CD14-positive monocyte (primary cell): ENCODE results near the gene NTRK2. TPM values are rescaled to one million over a fixed set of nuclear protein-coding genes. Genes with fewer than 3 reads are reported as not detected.
A peak's percentile ranks its signal among the peaks of the same experiment; 100 is the strongest.

ENCODE experiments used
- DNase-seq, 3 donors: peaks; one replicate each; pipeline ENCODE4 v3.0.0-alpha.2; 2011 to 2022
- H2AFZ ChIP-seq: 2 replicates; pipeline ENCODE4 v1.6.0; 2012; ENCODE audit warnings: mild to moderate bottlenecking, low read depth, low read length, inconsistent platforms; ENCODE audit not compliant: insufficient read depth, poor library complexity, severe bottlenecking
- H3K27ac ChIP-seq, 2 donors: 1 replicate in 1 of 2; 2 replicates in 1 of 2; pipeline ENCODE4 v1.5.1; 2012 to 2013; ENCODE audit warnings: low read length in 2 of 2, control low read depth in 1 of 2, inconsistent platforms in 1 of 2, low read depth in 1 of 2, mild to moderate bottlenecking in 1 of 2
- H3K27me3 ChIP-seq, 2 donors: one replicate each; pipeline versions ENCODE4 v1.6.0 to v1.6.1; 2011 to 2013; ENCODE audit warnings: low read length in 2 of 2; ENCODE audit not compliant: control insufficient read depth in 2 of 2, insufficient read depth in 2 of 2
- H3K36me3 ChIP-seq, 2 donors: replicated peaks in 1 of 2; 1 replicate in 1 of 2; 2 replicates in 1 of 2; pipeline versions ENCODE4 v1.5.1 to v1.6.1; 2012 to 2013; ENCODE audit warnings: low read length in 2 of 2, control low read depth in 1 of 2, inconsistent platforms in 1 of 2, mild to moderate bottlenecking in 1 of 2; ENCODE audit not compliant: insufficient read depth in 2 of 2, control insufficient read depth in 1 of 2
- H3K4me1 ChIP-seq, 2 donors: 1 replicate in 1 of 2; 2 replicates in 1 of 2; pipeline versions ENCODE4 v1.5.1 to v1.6.1; 2012 to 2013; ENCODE audit warnings: low read length in 2 of 2, control low read depth in 1 of 2, inconsistent platforms in 1 of 2, mild to moderate bottlenecking in 1 of 2, moderate library complexity in 1 of 2; ENCODE audit not compliant: insufficient read depth in 2 of 2, control insufficient read depth in 1 of 2
- H3K4me2 ChIP-seq: replicated peaks from 2 replicates; pipeline ENCODE3; 2012; ENCODE audit warnings: low read length, moderate library complexity, mild to moderate bottlenecking; ENCODE audit not compliant: poor library complexity, severe bottlenecking; ENCODE audit errors: extremely low read depth
- H3K4me3 ChIP-seq, 3 experiments: fragments of 200-600 bp in 1 of 3; sonication (generic) in 1 of 3; replicated peaks in 1 of 3; 1 replicate in 2 of 3; 2 replicates in 1 of 3; pipeline ENCODE4 v1.5.1; 2011 to 2013; ENCODE audit warnings: low read length in 3 of 3, mild to moderate bottlenecking in 3 of 3, control low read depth in 2 of 3, low read depth in 2 of 3, inconsistent platforms in 1 of 3, moderate library complexity in 1 of 3
- H3K79me2 ChIP-seq: 2 replicates; pipeline ENCODE4 v1.6.0; 2012; ENCODE audit warnings: mild to moderate bottlenecking, control low read depth, inconsistent platforms, low read length, moderate library complexity; ENCODE audit not compliant: insufficient read depth
- H3K9ac ChIP-seq: 2 replicates; pipeline ENCODE4 v1.6.0; 2017; ENCODE audit warnings: low read length, mild to moderate bottlenecking; ENCODE audit not compliant: insufficient read depth, poor library complexity, severe bottlenecking
- H3K9me3 ChIP-seq, 2 donors: replicated peaks in 1 of 2; 1 replicate in 1 of 2; 2 replicates in 1 of 2; pipeline versions ENCODE4 v1.5.1 to v1.6.1; 2012 to 2013; ENCODE audit warnings: low read length in 2 of 2, control low read depth in 1 of 2; ENCODE audit not compliant: control insufficient read depth in 1 of 2, insufficient read depth in 1 of 2
- H4K20me1 ChIP-seq: 2 replicates; pipeline ENCODE4 v1.6.0; 2012; ENCODE audit warnings: mild to moderate bottlenecking, low read length, control low read depth, moderate library complexity; ENCODE audit not compliant: insufficient read depth
- H3K27ac Mint-ChIP-seq, 7 donors: one replicate each; pipeline ENCODE4 v1.8.0; 2020; ENCODE audit warnings: mild to moderate bottlenecking in 7 of 7, mixed read lengths in 7 of 7, moderate library complexity in 6 of 7, inconsistent platforms in 2 of 7
- H3K27me3 Mint-ChIP-seq, 3 donors: one replicate each; pipeline ENCODE4 v1.8.0; 2021 to 2022; ENCODE audit warnings: low read depth in 3 of 3, mild to moderate bottlenecking in 3 of 3, mixed read lengths in 3 of 3, moderate library complexity in 3 of 3, inconsistent platforms in 1 of 3
- H3K36me3 Mint-ChIP-seq, 2 donors: one replicate each; pipeline ENCODE4 v1.8.0; 2020; ENCODE audit warnings: mixed read lengths in 2 of 2, inconsistent platforms in 1 of 2, mild to moderate bottlenecking in 1 of 2
- H3K4me1 Mint-ChIP-seq: one replicate; pipeline ENCODE4 v1.8.0; 2020; ENCODE audit warnings: mild to moderate bottlenecking, mixed read lengths
- H3K4me3 Mint-ChIP-seq, 2 donors: one replicate each; pipeline ENCODE4 v1.8.0; 2020; ENCODE audit warnings: mild to moderate bottlenecking in 2 of 2, mixed read lengths in 2 of 2, moderate library complexity in 1 of 2
- H3K9me3 Mint-ChIP-seq, 7 donors: one replicate each; pipeline ENCODE4 v1.8.0; 2020 to 2022; ENCODE audit warnings: mixed read lengths in 7 of 7, mild to moderate bottlenecking in 6 of 7, moderate library complexity in 6 of 7, inconsistent platforms in 2 of 7
- WGBS: methylation state at CpG from one replicate; pipeline ENCODE4 v1.1.5; 2013; ENCODE audit warnings: missing lambda C conversion rate; ENCODE audit not compliant: insufficient coverage; 5-methylcytosine and 5-hydroxymethylcytosine counted together
- intact Hi-C, 2 donors: fragments of 100-400 bp; cut with micrococcal nuclease; formaldehyde crosslinking; loops; one replicate each; pipeline versions ENCODE4 v1.15.0 to v1.15.1; 2023
- polyA plus RNA-seq, 3 donors: library from polyadenylated mRNA; depleted of rRNA in 1 of 3; unstranded in 2 of 3; stranded (reverse) in 1 of 3; fragments of 300-500 nt in 2 of 3; fragments of >200 nt in 1 of 3; fragmentation: Illumina TruSeq in 2 of 3; gene quantifications; 1 replicate in 2 of 3; 2 replicates in 1 of 3; pipeline ENCODE4 v1.2.3, GENCODE V29; 2012 to 2021
- TF ChIP-seq, protein P1 (sequence below): fragments of 200-600 bp; IDR thresholded peaks from one replicate; pipeline ENCODE4 v1.8.0; 2022; ENCODE audit warnings: antibody characterized with exemption, mild to moderate bottlenecking

Gene NTRK2
- polyA plus RNA-seq, 3 donors, result not detected

GRCh38 chr9:84710701-84711397, 41.3 kb downstream of the NTRK2 start:
- H3K79me2 ChIP-seq, result no peaks in the 10 kb centered on the region
- no peak overlapping the region for H3K4me3 ChIP-seq
- DNase-seq, result no peak
- H3K4me1 Mint-ChIP-seq, result peaks cover 13% of the 10 kb centered on the region
- no peaks in the 10 kb centered on the region for H3K36me3 Mint-ChIP-seq
- WGBS, result no CpG with 5 or more reads among the region's 4 CpGs
- peaks cover 0 to 1% (median 0%) of the 10 kb centered on the region in 7 donors for H3K9me3 Mint-ChIP-seq
- no peaks in the 10 kb centered on the region for H3K9me3 ChIP-seq
- no peak overlapping the region for H2AFZ ChIP-seq
- no peaks in the 10 kb centered on the region for H3K36me3 ChIP-seq
- H3K27ac Mint-ChIP-seq, result no peak overlapping the region
- no peak overlapping the region for H3K27ac ChIP-seq
- peaks cover 0 to 7% of the 10 kb centered on the region in 2 donors for H3K4me1 ChIP-seq
- TF ChIP-seq, protein P1, sequence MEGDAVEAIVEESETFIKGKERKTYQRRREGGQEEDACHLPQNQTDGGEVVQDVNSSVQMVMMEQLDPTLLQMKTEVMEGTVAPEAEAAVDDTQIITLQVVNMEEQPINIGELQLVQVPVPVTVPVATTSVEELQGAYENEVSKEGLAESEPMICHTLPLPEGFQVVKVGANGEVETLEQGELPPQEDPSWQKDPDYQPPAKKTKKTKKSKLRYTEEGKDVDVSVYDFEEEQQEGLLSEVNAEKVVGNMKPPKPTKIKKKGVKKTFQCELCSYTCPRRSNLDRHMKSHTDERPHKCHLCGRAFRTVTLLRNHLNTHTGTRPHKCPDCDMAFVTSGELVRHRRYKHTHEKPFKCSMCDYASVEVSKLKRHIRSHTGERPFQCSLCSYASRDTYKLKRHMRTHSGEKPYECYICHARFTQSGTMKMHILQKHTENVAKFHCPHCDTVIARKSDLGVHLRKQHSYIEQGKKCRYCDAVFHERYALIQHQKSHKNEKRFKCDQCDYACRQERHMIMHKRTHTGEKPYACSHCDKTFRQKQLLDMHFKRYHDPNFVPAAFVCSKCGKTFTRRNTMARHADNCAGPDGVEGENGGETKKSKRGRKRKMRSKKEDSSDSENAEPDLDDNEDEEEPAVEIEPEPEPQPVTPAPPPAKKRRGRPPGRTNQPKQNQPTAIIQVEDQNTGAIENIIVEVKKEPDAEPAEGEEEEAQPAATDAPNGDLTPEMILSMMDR, result no peak
- peaks cover 8 to 22% (median 9%) of the 10 kb centered on the region in 3 donors for H3K27me3 Mint-ChIP-seq
- H3K4me2 ChIP-seq, result no peak overlapping the region
- H3K27me3 ChIP-seq, result peaks cover 0 to 12% of the 10 kb centered on the region in 2 donors
- no peaks in the 10 kb centered on the region for H4K20me1 ChIP-seq
- intact Hi-C loops, result no loop called here
- peak overlapping the region in 1 of 2 donors; percentile 46 for H3K4me3 Mint-ChIP-seq
- no peak overlapping the region for H3K9ac ChIP-seq

DNA sequence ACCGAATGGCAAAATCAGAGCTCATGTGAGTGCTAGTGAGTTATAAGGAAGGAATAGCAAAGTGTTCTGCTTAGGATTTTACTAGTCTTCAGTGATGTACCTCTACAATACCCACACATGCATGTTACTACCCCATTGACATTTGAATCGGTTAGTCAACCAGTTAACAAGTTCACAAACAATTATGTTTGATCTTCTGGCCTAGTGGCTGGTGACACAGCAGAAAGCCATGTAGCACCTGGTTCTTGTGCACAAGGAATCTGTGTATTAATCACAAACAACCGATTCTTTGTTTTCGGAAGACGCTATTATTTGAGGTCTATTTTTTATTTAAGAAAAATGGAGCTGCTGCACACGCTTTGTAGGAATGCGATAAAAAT, 41.9 kb downstream of the NTRK2 start:
- H3K4me1 Mint-ChIP-seq, result peaks cover 13% of the 10 kb centered on the region
- intact Hi-C loops, result no loop called here
- H3K36me3 Mint-ChIP-seq, result no peaks in the 10 kb centered on the region
- no peaks in the 10 kb centered on the region for H3K9me3 ChIP-seq
- no peak overlapping the region for H3K4me2 ChIP-seq
- H4K20me1 ChIP-seq, result no peaks in the 10 kb centered on the region
- H3K9me3 Mint-ChIP-seq, result peaks cover 0 to 1% (median 0%) of the 10 kb centered on the region in 7 donors
- H2AFZ ChIP-seq, result no peak overlapping the region
- H3K79me2 ChIP-seq, result no peaks in the 10 kb centered on the region
- no peak for DNase-seq
- H3K4me3 Mint-ChIP-seq, result peak overlapping the region in 1 of 2 donors; percentile 46
- H3K36me3 ChIP-seq, result no peaks in the 10 kb centered on the region
- H3K27me3 Mint-ChIP-seq, result peaks cover 8 to 20% (median 11%) of the 10 kb centered on the region in 3 donors
- H3K9ac ChIP-seq, result no peak overlapping the region
- H3K4me3 ChIP-seq, result no peak overlapping the region
- no peak overlapping the region for H3K27ac Mint-ChIP-seq
- WGBS, result 100% methylated on average over 3 of the region's 7 CpGs
- no peak overlapping the region for H3K27ac ChIP-seq
- H3K4me1 ChIP-seq, result peaks cover 0 to 7% of the 10 kb centered on the region in 2 donors
- TF ChIP-seq, protein P1, result no peak
- H3K27me3 ChIP-seq, result peaks cover 0 to 14% of the 10 kb centered on the region in 2 donors
